Mammary epithelial cell (primary cell): ENCODE data around the gene SMYD3.

Source experiments
- CTCF ChIP-seq, 2 donors: IDR thresholded peaks in 1 of 2; conservative IDR thresholded peaks in 1 of 2; 2 replicates each; pipeline ENCODE4 v1.5.1; 2011 to 2012; ENCODE audit warnings: inconsistent platforms in 2 of 2, low read length in 2 of 2, mild to moderate bottlenecking in 2 of 2, control low read depth in 1 of 2, low read depth in 1 of 2; ENCODE audit not compliant: insufficient read depth in 1 of 2; ENCODE audit errors: extremely low read depth in 1 of 2
- EZH2 ChIP-seq: IDR thresholded peaks from 2 replicates; pipeline ENCODE4 v1.6.1; 2012; ENCODE audit warnings: low read length, inconsistent platforms, borderline replicate concordance

- TF ChIP-seq CTCF (conservative IDR thresholded peaks at IDR 0.05 in 1 of 2, IDR thresholded peaks at IDR 0.05 in 1 of 2; ENCODE audit: extremely low read depth in 1 of 2, insufficient read depth in 1 of 2, low read depth in 1 of 2, low read length in 2 of 2) (no peak), EZH2 (no peak)
These were observed 802.7 kb downstream of the SMYD3 start for GRCh38 chr1:245704341-245704740.
